ENCODE data around the gene TTC7B.

TTC7B gene

DNA sequence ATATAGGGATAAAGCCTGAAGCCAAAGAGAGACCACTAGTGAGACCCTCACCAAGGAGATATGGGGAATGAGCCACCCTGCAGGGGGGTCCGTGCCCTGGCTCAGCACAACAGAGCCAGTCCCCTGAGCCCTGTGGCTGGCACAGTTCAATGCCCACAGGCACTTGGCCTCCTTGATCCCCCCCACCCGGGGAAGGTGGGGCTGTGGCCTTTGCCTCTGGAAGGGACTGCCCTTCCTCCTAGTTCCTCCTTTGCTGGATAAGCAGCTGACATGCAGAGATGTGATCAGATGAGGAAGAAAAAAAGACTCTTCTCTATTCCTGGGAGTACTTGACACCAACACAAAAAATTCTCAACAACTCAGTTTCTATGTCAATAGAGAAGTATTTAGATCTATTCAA, 19.9 kb downstream of the TTC7B start:
- no peak overlapping the region for H2AFZ ChIP-seq (ENCODE audit: low read depth, low read length)
- TF ChIP-seq EZH2 (IDR thresholded peaks at IDR 0.05; ENCODE audit: borderline replicate concordance, low read depth, low read length, severe bottlenecking), result no peak
- TF ChIP-seq, protein P1, sequence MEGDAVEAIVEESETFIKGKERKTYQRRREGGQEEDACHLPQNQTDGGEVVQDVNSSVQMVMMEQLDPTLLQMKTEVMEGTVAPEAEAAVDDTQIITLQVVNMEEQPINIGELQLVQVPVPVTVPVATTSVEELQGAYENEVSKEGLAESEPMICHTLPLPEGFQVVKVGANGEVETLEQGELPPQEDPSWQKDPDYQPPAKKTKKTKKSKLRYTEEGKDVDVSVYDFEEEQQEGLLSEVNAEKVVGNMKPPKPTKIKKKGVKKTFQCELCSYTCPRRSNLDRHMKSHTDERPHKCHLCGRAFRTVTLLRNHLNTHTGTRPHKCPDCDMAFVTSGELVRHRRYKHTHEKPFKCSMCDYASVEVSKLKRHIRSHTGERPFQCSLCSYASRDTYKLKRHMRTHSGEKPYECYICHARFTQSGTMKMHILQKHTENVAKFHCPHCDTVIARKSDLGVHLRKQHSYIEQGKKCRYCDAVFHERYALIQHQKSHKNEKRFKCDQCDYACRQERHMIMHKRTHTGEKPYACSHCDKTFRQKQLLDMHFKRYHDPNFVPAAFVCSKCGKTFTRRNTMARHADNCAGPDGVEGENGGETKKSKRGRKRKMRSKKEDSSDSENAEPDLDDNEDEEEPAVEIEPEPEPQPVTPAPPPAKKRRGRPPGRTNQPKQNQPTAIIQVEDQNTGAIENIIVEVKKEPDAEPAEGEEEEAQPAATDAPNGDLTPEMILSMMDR (IDR thresholded peaks at IDR 0.05; ENCODE audit: borderline replicate concordance, extremely low read depth, low read length, poor library complexity, severe bottlenecking), result no peak
- H3K27ac ChIP-seq (ENCODE audit: low read length), result no peak overlapping the region
- H3K4me2 ChIP-seq (ENCODE audit: insufficient read depth, low read length), result no peak overlapping the region
- H3K27me3 ChIP-seq (ENCODE audit: insufficient read depth, low read length, poor library complexity), result no peaks in the 10 kb centered on the region
- no peak overlapping the region for H3K4me3 ChIP-seq (ENCODE audit: low read depth in 1 of 2, low read length in 2 of 2)
- no peaks in the 10 kb centered on the region for H3K79me2 ChIP-seq (ENCODE audit: insufficient read depth, low read length)
- no peak overlapping the region for H3K9ac ChIP-seq (ENCODE audit: low read depth, low read length)
- ATAC-seq (ENCODE audit: insufficient read depth, low read depth) (no peak), DNase-seq (no peak)
- H4K20me1 ChIP-seq (ENCODE audit: insufficient read depth, low read length), result peaks cover 4% of the 10 kb centered on the region; the same call in 1 of the 2 replicates
- no peaks in the 10 kb centered on the region for H3K36me3 ChIP-seq (ENCODE audit: insufficient read depth, low read length)
- no peaks in the 10 kb centered on the region for H3K9me3 ChIP-seq (ENCODE audit: insufficient read depth, low read length, severe bottlenecking)
- no peaks in the 10 kb centered on the region for H3K4me1 ChIP-seq (ENCODE audit: insufficient read depth, low read length)

- ATAC-seq (ENCODE audit: insufficient read depth, low read depth), result no peak
- Histone ChIP-seq H3K4me2 (ENCODE audit: insufficient read depth, low read length) (no peak overlapping the region), H2AFZ (ENCODE audit: low read depth, low read length) (no peak overlapping the region), H3K27me3 (ENCODE audit: insufficient read depth, low read length, poor library complexity) (no peaks in the 10 kb centered on the region), H3K4me1 (ENCODE audit: insufficient read depth, low read length) (no peaks in the 10 kb centered on the region), H3K79me2 (ENCODE audit: insufficient read depth, low read length) (no peaks in the 10 kb centered on the region), H3K9me3 (ENCODE audit: insufficient read depth, low read length, severe bottlenecking) (no peaks in the 10 kb centered on the region), H3K4me3 (ENCODE audit: low read depth in 1 of 2, low read length in 2 of 2) (no peak overlapping the region), H3K36me3 (ENCODE audit: insufficient read depth, low read length) (no peaks in the 10 kb centered on the region), H3K27ac (ENCODE audit: low read length) (no peak overlapping the region), H3K9ac (ENCODE audit: low read depth, low read length) (no peak overlapping the region), H4K20me1 (ENCODE audit: insufficient read depth, low read length) (peaks cover 4% of the 10 kb centered on the region; the same call in 1 of the 2 replicates)
- no peak for DNase-seq
- TF ChIP-seq EZH2 (IDR thresholded peaks at IDR 0.05; ENCODE audit: borderline replicate concordance, low read depth, low read length, severe bottlenecking), result no peak
- TF ChIP-seq, protein P1 (IDR thresholded peaks at IDR 0.05; ENCODE audit: borderline replicate concordance, extremely low read depth, low read length, poor library complexity, severe bottlenecking), result no peak
These were observed 20.5 kb downstream of the TTC7B start for GRCh38 chr14:90795744-90796143.

GRCh38 chr14:90791486-90791885, 24.7 kb downstream of the TTC7B start:
- no peak overlapping the region for H3K9ac ChIP-seq (ENCODE audit: low read depth, low read length)
- ATAC-seq (ENCODE audit: insufficient read depth, low read depth) (no peak), DNase-seq (no peak)
- H2AFZ ChIP-seq (ENCODE audit: low read depth, low read length), result no peak overlapping the region
- no peaks in the 10 kb centered on the region for H3K79me2 ChIP-seq (ENCODE audit: insufficient read depth, low read length)
- no peak overlapping the region for H3K4me2 ChIP-seq (ENCODE audit: insufficient read depth, low read length)
- H3K27ac ChIP-seq (ENCODE audit: low read length), result no peak overlapping the region
- no peak overlapping the region for H3K4me3 ChIP-seq (ENCODE audit: low read depth in 1 of 2, low read length in 2 of 2)
- no peaks in the 10 kb centered on the region for H3K36me3 ChIP-seq (ENCODE audit: insufficient read depth, low read length)
- TF ChIP-seq, protein P1 (IDR thresholded peaks at IDR 0.05; ENCODE audit: borderline replicate concordance, extremely low read depth, low read length, poor library complexity, severe bottlenecking), result no peak
- peaks cover 4% of the 10 kb centered on the region; the same call in 1 of the 2 replicates for H4K20me1 ChIP-seq (ENCODE audit: insufficient read depth, low read length)
- no peaks in the 10 kb centered on the region for H3K9me3 ChIP-seq (ENCODE audit: insufficient read depth, low read length, severe bottlenecking)
- H3K4me1 ChIP-seq (ENCODE audit: insufficient read depth, low read length), result no peaks in the 10 kb centered on the region
- H3K27me3 ChIP-seq (ENCODE audit: insufficient read depth, low read length, poor library complexity), result no peaks in the 10 kb centered on the region

GRCh38 chr14:90788031-90788430, 28.2 kb downstream of the TTC7B start:
- TF ChIP-seq, protein P1 (IDR thresholded peaks at IDR 0.05; ENCODE audit: borderline replicate concordance, extremely low read depth, low read length, poor library complexity, severe bottlenecking), result no peak
- no peak for TF ChIP-seq EZH2 (IDR thresholded peaks at IDR 0.05; ENCODE audit: borderline replicate concordance, low read depth, low read length, severe bottlenecking)
- Histone ChIP-seq H4K20me1 (ENCODE audit: insufficient read depth, low read length) (no peaks in the 10 kb centered on the region), H3K79me2 (ENCODE audit: insufficient read depth, low read length) (no peaks in the 10 kb centered on the region), H3K9ac (ENCODE audit: low read depth, low read length) (no peak overlapping the region), H2AFZ (ENCODE audit: low read depth, low read length) (no peak overlapping the region), H3K4me1 (ENCODE audit: insufficient read depth, low read length) (no peaks in the 10 kb centered on the region), H3K9me3 (ENCODE audit: insufficient read depth, low read length, severe bottlenecking) (no peaks in the 10 kb centered on the region), H3K27me3 (ENCODE audit: insufficient read depth, low read length, poor library complexity) (no peaks in the 10 kb centered on the region), H3K4me2 (ENCODE audit: insufficient read depth, low read length) (no peak overlapping the region), H3K27ac (ENCODE audit: low read length) (no peak overlapping the region), H3K36me3 (ENCODE audit: insufficient read depth, low read length) (no peaks in the 10 kb centered on the region), H3K4me3 (ENCODE audit: low read depth in 1 of 2, low read length in 2 of 2) (no peak overlapping the region)
- DNase-seq (no peak), ATAC-seq (ENCODE audit: insufficient read depth, low read depth) (no peak)
